HUES64 (cell line): ENCODE results near the gene GABRR1.

Experiments used
- H3K27ac ChIP-seq: 2 replicates; pipeline ENCODE4 v1.7.0; 2013; ENCODE audit warnings: low read depth, low read length, inconsistent platforms
- H3K27me3 ChIP-seq: 2 replicates; pipeline ENCODE4 v1.6.1; 2013; ENCODE audit warnings: mild to moderate bottlenecking, low read length; ENCODE audit not compliant: insufficient read depth
- H3K36me3 ChIP-seq: 2 replicates; pipeline ENCODE4 v1.6.1; 2013; ENCODE audit warnings: mild to moderate bottlenecking, low read length; ENCODE audit not compliant: insufficient read depth
- H3K4me1 ChIP-seq: 2 replicates; pipeline ENCODE4 v1.6.1; 2013; ENCODE audit warnings: mild to moderate bottlenecking, low read length, moderate library complexity; ENCODE audit not compliant: insufficient read depth
- H3K4me3 ChIP-seq: 2 replicates; pipeline ENCODE4 v1.5.1; 2013; ENCODE audit warnings: mild to moderate bottlenecking, low read length, moderate library complexity
- H3K9ac ChIP-seq: 2 replicates; pipeline ENCODE4 v1.6.1; 2013; ENCODE audit warnings: mild to moderate bottlenecking, low read depth, low read length
- H3K9me3 ChIP-seq: 2 replicates; pipeline ENCODE4 v1.6.1; 2013; ENCODE audit warnings: low read depth, low read length; ENCODE audit not compliant: insufficient read depth
- WGBS: fragments of 150-250, 120-280 bp; methylation state at CpG from one replicate; pipeline ENCODE4 v1.1.7; 2013; ENCODE audit warnings: missing lambda C conversion rate; 5-methylcytosine and 5-hydroxymethylcytosine counted together

GABRR1 gene

GRCh38 chr6:89190741-89191140, 26.4 kb downstream of the GABRR1 start:
- 72% methylated on average over 4 of the region's 5 CpGs for WGBS
- Histone ChIP-seq H3K27ac (no peak overlapping the region), H3K4me1 (peaks cover 13% of the 10 kb centered on the region), H3K27me3 (no peaks in the 10 kb centered on the region), H3K9me3 (peaks cover 3% of the 10 kb centered on the region; the same call in 1 of the 2 replicates), H3K36me3 (no peaks in the 10 kb centered on the region), H3K9ac (no peak overlapping the region), H3K4me3 (no peak overlapping the region)

DNA sequence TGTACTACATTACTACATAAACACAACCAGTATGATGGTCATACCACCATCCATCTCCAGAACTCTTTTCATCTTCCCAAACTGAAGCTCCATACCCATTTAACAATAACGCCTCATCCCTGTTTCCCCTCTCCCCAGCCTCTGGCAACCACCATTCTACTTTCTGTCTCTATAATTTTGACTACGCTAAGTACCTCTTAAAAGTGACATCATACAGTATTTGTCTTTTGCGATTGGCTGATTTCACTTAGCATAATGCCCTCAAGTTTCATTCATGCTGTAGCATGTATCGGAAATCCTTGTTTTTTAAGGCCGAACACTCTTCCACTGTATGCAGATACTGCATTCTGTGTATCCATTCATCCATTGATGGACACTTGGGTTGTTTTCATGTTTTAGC, 29.7 kb downstream of the GABRR1 start:
- Histone ChIP-seq H3K9me3 (no peaks in the 10 kb centered on the region), H3K27ac (no peak overlapping the region), H3K4me1 (peaks cover 13% of the 10 kb centered on the region), H3K27me3 (no peaks in the 10 kb centered on the region), H3K9ac (no peak overlapping the region), H3K36me3 (no peaks in the 10 kb centered on the region), H3K4me3 (no peak overlapping the region)
- WGBS, result 90% methylated on average over 5 of the region's 5 CpGs

GRCh38 chr6:89186762-89187161, 30.4 kb downstream of the GABRR1 start:
- H3K27me3 ChIP-seq, result no peaks in the 10 kb centered on the region
- 90% methylated on average over 2 of the region's 2 CpGs for WGBS
- no peaks in the 10 kb centered on the region for H3K9me3 ChIP-seq
- H3K36me3 ChIP-seq, result no peaks in the 10 kb centered on the region
- no peak overlapping the region for H3K4me3 ChIP-seq
- H3K27ac ChIP-seq, result no peak overlapping the region
- H3K4me1 ChIP-seq, result peaks cover 13% of the 10 kb centered on the region
- H3K9ac ChIP-seq, result no peak overlapping the region

DNA sequence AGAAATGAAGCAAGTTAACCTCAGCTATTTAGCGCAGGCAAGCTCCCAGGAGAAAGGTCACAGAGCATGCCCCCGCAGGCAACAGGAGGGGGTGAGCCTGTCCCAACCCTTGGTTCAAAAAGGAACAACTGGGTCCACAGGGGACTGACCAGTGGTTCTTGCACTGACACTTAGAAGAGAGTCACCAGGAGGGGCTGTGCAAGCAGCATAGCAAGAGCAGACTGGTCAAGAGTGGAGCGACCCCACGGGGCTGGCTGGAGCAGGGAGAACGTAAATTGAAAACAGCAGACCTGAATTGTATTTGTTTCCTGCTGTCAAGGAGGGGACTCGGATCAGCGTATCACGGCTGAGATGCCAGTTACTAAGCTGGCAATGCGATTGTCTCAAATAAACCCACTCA, 32.8 kb downstream of the GABRR1 start:
- Histone ChIP-seq H3K4me1 (no peaks in the 10 kb centered on the region), H3K9me3 (no peaks in the 10 kb centered on the region), H3K9ac (no peak overlapping the region), H3K27me3 (no peaks in the 10 kb centered on the region), H3K4me3 (no peak overlapping the region), H3K27ac (no peak overlapping the region), H3K36me3 (no peaks in the 10 kb centered on the region)
- 91% methylated on average over 9 of the region's 9 CpGs for WGBS

GRCh38 chr6:89183294-89183693, 33.9 kb downstream of the GABRR1 start:
- Histone ChIP-seq H3K27me3 (no peaks in the 10 kb centered on the region), H3K27ac (no peak overlapping the region), H3K9ac (no peak overlapping the region), H3K36me3 (no peaks in the 10 kb centered on the region), H3K9me3 (no peaks in the 10 kb centered on the region), H3K4me3 (no peak overlapping the region), H3K4me1 (no peaks in the 10 kb centered on the region)
- WGBS, result 67% methylated on average over 2 of the region's 2 CpGs

DNA sequence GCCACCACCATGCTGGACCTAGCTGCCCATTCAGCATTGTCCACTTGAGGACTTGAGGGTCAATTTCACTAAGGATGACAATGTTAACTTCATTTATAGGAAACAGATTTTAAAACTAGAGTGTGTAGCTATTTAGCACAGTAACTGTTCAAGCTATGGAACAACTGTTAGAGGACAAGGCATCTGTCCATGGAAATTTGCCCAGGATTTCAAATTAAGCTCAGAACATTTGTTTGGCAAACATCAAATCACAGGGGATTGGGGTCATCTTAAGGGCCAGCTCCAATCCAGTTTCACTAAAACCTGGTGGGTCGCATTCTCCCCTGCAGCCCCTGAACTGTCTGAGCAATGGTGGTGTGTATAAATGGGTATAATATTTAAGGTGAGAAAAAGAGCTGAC, 36.2 kb downstream of the GABRR1 start:
- no peak overlapping the region for H3K9ac ChIP-seq
- H3K4me1 ChIP-seq, result no peaks in the 10 kb centered on the region
- 91% methylated on average over 1 of the region's 1 CpG for WGBS
- H3K27me3 ChIP-seq, result no peaks in the 10 kb centered on the region
- no peaks in the 10 kb centered on the region for H3K36me3 ChIP-seq
- no peak overlapping the region for H3K27ac ChIP-seq
- no peaks in the 10 kb centered on the region for H3K9me3 ChIP-seq
- no peak overlapping the region for H3K4me3 ChIP-seq

DNA sequence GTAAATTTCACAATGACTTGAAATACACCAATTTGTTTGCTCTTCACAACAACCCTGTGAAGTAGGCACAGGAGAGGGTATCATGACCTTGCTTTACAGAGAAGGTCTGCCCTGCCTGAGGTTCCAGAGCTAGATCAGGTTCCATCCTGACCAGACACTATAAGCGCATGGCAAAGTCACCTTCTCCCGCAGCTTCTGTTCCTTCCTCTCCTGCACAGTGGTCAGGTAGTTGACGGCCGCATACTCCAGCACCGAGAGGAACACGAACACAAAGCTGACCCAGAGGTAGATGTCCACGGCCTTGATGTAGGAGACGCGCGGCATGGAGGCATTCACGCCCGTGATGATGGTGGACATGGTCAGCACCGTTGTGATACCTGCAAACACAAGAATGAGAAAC, 37.0 kb downstream of the GABRR1 start:
- H3K27ac ChIP-seq, result no peak overlapping the region
- no peaks in the 10 kb centered on the region for H3K9me3 ChIP-seq
- H3K4me3 ChIP-seq, result no peak overlapping the region
- WGBS, result 97% methylated on average over 13 of the region's 13 CpGs
- H3K4me1 ChIP-seq, result no peaks in the 10 kb centered on the region
- no peak overlapping the region for H3K9ac ChIP-seq
- no peaks in the 10 kb centered on the region for H3K36me3 ChIP-seq
- H3K27me3 ChIP-seq, result no peaks in the 10 kb centered on the region

DNA sequence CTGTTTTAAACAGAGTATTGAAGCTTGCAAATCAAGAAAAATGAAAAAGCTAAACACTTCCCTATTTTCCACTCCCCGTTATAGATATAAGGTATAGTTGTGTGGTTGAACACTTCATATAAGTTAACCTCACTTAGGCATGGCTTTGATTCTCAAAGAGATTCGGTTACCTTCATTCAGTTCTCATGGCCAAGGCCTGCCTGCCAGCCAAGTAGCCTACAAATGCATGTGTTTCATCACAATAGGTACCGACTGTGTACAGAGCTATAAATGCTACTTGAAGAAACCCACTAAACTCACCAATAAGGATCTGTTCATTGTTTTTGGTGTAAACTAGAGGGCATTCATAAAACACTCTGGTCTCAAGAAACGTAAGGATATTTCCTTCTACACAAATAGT, 43.5 kb downstream of the GABRR1 start:
- no peaks in the 10 kb centered on the region for H3K27me3 ChIP-seq
- 97% methylated on average over 2 of the region's 4 CpGs for WGBS

DNA sequence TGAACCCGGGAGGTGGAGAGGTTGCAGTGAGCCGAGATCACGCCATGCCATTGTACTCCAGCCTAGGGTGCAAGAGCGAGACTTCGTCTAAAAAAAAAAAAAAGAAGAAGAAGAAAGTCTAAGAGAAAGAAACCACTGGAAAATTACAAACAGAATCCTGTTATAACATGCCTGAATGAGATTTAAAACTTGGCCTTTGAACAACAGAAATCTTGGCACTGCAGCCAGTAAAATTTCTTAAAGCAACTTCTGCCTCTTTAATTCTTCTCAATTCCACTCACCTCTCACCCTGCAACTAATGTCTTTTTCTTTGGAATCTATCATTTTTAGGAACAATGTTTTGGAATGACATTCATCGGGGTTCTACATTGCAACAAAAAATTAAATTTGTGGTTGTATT, 45.0 kb downstream of the GABRR1 start:
- Histone ChIP-seq H3K27ac (no peak overlapping the region), H3K9ac (no peak overlapping the region), H3K4me3 (no peak overlapping the region), H3K27me3 (no peaks in the 10 kb centered on the region), H3K9me3 (no peaks in the 10 kb centered on the region), H3K4me1 (no peaks in the 10 kb centered on the region), H3K36me3 (no peaks in the 10 kb centered on the region)
- WGBS, result 76% methylated on average over 4 of the region's 6 CpGs

More for the DNA sequence above, 43.5 kb downstream of the GABRR1 start:
- H3K9ac ChIP-seq, result no peak overlapping the region
- H3K9me3 ChIP-seq, result no peaks in the 10 kb centered on the region
- H3K4me3 ChIP-seq, result no peak overlapping the region
- no peaks in the 10 kb centered on the region for H3K36me3 ChIP-seq
- no peak overlapping the region for H3K27ac ChIP-seq
- no peaks in the 10 kb centered on the region for H3K4me1 ChIP-seq

DNA sequence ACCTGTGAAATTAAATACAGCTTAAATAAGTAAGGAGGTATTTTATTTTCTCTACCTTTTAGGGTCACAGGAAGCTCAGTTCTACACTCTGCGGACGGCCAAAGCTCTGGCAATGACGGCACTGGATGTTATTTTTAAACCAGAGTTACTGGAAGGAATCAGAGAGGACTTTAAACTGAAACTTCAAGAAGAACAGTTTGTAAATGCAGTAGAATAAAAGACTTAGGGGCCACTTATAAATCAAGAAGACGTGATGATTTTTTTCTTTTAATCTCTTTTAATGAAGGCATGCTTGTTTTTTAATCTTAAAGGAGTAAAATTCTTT, 55.1 kb downstream of the GABRR1 start:
- Histone ChIP-seq H3K27ac (no peak overlapping the region), H3K9me3 (no peaks in the 10 kb centered on the region), H3K9ac (no peak overlapping the region), H3K36me3 (peaks cover 13% of the 10 kb centered on the region; the same call in 1 of the 2 replicates), H3K27me3 (no peaks in the 10 kb centered on the region), H3K4me1 (no peaks in the 10 kb centered on the region; the same call in 1 of the 2 replicates), H3K4me3 (no peak overlapping the region)
- 95% methylated on average over 4 of the region's 4 CpGs for WGBS

GRCh38 chr6:89161326-89162046, 55.7 kb downstream of the GABRR1 start:
- Histone ChIP-seq H3K4me3 (no peak overlapping the region), H3K4me1 (no peaks in the 10 kb centered on the region; the same call in 1 of the 2 replicates), H3K36me3 (peaks cover 13% of the 10 kb centered on the region; the same call in 1 of the 2 replicates)

More at GRCh38 chr6:89161326-89162046, 55.7 kb downstream of the GABRR1 start:
- WGBS, result 71% methylated on average over 6 of the region's 7 CpGs
- no peaks in the 10 kb centered on the region for H3K27me3 ChIP-seq
- H3K27ac ChIP-seq, result no peak overlapping the region
- H3K9ac ChIP-seq, result no peak overlapping the region
- no peaks in the 10 kb centered on the region for H3K9me3 ChIP-seq
